IMR-90 (cell line): ENCODE measurements around the gene NF1.

Source experiments
- POLR2A ChIP-seq: IDR thresholded peaks from 2 replicates; pipeline ENCODE4 v1.6.1; 2012; ENCODE audit warnings: mild to moderate bottlenecking, low read depth, low read length
- TF ChIP-seq, protein P1 (sequence below): conservative IDR thresholded peaks from 2 replicates; pipeline ENCODE4 v1.5.1; 2012; ENCODE audit warnings: mild to moderate bottlenecking, low read depth, low read length, improper control_type of control experiment

DNA sequence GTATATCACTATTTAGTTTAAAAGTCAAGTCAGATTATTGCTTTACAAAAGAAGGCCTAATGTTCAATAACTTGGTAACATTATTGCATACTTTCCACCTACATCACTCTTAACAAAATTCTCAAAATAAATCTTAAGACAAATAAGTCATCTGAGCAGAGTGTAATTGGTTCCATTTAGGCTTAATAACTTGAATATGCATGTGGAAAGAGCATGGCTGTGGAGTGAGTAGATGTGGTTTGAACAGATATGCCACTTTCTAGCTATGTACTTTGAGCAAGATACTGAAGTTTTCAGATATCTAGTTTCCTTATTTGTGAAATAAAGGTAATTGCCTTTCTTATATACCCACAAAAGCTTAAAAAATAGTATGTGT is 233.4 kb downstream of the NF1 start:
- TF ChIP-seq, protein P1, sequence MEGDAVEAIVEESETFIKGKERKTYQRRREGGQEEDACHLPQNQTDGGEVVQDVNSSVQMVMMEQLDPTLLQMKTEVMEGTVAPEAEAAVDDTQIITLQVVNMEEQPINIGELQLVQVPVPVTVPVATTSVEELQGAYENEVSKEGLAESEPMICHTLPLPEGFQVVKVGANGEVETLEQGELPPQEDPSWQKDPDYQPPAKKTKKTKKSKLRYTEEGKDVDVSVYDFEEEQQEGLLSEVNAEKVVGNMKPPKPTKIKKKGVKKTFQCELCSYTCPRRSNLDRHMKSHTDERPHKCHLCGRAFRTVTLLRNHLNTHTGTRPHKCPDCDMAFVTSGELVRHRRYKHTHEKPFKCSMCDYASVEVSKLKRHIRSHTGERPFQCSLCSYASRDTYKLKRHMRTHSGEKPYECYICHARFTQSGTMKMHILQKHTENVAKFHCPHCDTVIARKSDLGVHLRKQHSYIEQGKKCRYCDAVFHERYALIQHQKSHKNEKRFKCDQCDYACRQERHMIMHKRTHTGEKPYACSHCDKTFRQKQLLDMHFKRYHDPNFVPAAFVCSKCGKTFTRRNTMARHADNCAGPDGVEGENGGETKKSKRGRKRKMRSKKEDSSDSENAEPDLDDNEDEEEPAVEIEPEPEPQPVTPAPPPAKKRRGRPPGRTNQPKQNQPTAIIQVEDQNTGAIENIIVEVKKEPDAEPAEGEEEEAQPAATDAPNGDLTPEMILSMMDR: no peak
- TF ChIP-seq POLR2A: no peak
